WERI-Rb-1 (cell line): ENCODE results near the gene PADI3.
A peak's percentile ranks its signal among the peaks of the same experiment; 100 is the strongest.

ENCODE experiments used
- DNase-seq: peaks from one replicate; pipeline ENCODE4 v3.0.0-alpha.2; 2020
- H3K27ac ChIP-seq: fragments of 250-450 bp; sonication (Bioruptor Pico); 2 replicates; pipeline ENCODE4 v1.5.1; 2020; ENCODE audit warnings: mild to moderate bottlenecking, moderate library complexity
- H3K27me3 ChIP-seq: fragments of 250-450 bp; sonication (Bioruptor Pico); 2 replicates; pipeline ENCODE4 v1.5.1; 2021; ENCODE audit warnings: mild to moderate bottlenecking, low read depth, moderate library complexity; ENCODE audit not compliant: insufficient read depth, severe bottlenecking
- H3K36me3 ChIP-seq: fragments of 250-450 bp; sonication (Bioruptor Pico); 2 replicates; pipeline ENCODE4 v1.5.1; 2020; ENCODE audit warnings: mild to moderate bottlenecking, moderate library complexity
- H3K4me3 ChIP-seq: 2 replicates; pipeline ENCODE4 v1.5.1; 2011; ENCODE audit warnings: low read depth, mild to moderate bottlenecking, control low read depth, low read length
- H3K9me3 ChIP-seq: fragments of 250-450 bp; sonication (Bioruptor Pico); 2 replicates; pipeline ENCODE4 v1.5.1; 2021; ENCODE audit warnings: mild to moderate bottlenecking, moderate library complexity; ENCODE audit not compliant: severe bottlenecking
- CTCF ChIP-seq: IDR thresholded peaks from 2 replicates; pipeline ENCODE4 v1.5.1; 2011; ENCODE audit warnings: low read depth, mild to moderate bottlenecking, control low read depth, inconsistent platforms, low read length

Gene PADI3

DNA sequence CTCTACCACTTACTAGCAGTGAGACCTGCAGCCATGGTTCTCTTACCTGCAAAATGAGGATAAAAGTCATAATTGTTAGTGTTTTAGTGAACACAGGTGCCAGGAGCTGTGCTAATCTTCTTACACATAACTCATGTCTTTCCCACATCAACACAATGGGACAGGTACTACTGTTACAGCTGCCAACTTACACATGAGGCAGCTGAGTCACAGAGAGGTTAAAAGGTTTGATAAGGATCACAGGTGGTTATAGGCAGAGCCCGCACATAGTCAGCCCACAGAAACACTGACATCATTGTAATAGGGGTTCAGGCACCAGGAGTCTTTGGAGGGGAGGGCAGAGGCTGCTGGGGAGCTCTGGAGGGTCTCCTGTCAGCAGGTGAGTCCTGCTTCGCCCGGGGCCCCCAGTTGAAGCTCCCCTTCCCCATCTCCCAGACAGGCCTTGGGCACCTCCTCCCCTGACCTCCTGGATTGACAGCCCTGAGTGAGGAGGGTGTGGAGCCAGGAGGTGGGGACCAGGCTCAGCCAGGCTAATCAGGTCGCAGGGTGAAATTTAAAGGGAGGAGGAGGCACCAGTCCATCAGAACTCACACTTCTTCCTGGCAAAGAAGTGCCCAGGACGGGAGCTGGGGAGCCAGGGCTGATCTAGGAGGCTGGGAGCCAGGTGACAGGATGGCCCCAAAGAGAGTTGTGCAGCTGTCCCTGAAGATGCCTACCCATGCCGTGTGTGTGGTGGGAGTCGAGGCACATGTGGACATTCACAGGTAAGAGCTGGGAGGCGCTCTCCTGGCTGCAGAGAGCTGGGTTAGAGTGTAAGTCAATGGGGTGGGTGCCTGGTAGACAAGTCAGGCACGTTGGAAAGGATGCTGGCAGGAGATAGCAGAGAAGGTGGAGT lies 44.1 kb upstream of the PADI3 start, which contains the start of gene PADI1:
Gene PADI1, plus strand, starts transcription at position 583 of the 895 bp plus-strand sequence. Its CDS starts 90 bp downstream, at position 673.
- Histone ChIP-seq H3K4me3 (no peak within 1 kb of the TSS), H3K27me3 (no peaks in the 10 kb centered on the region), H3K27ac (no peak within 1 kb of the TSS), H3K9me3 (no peaks in the 10 kb centered on the region), H3K36me3 (no peaks in the 10 kb centered on the region)
- no peak for TF ChIP-seq CTCF
- no peak for DNase-seq

- no peak for TF ChIP-seq CTCF
- Histone ChIP-seq H3K36me3 (no peaks in the 10 kb centered on the region), H3K4me3 (no peak overlapping the region), H3K9me3 (no peaks in the 10 kb centered on the region), H3K27me3 (no peaks in the 10 kb centered on the region), H3K27ac (no peak overlapping the region)
- DNase-seq = no peak
Observed at GRCh38 chr1:17205652-17206051, 43.2 kb upstream of the PADI3 start.

GRCh38 chr1:17206196-17206595 lies 42.7 kb upstream of the PADI3 start:
- no peak overlapping the region for H3K4me3 ChIP-seq
- no peaks in the 10 kb centered on the region for H3K27me3 ChIP-seq
- no peak overlapping the region for H3K27ac ChIP-seq
- H3K9me3 ChIP-seq = no peaks in the 10 kb centered on the region
- no peaks in the 10 kb centered on the region for H3K36me3 ChIP-seq
- no peak for DNase-seq
- TF ChIP-seq CTCF = no peak

DNA sequence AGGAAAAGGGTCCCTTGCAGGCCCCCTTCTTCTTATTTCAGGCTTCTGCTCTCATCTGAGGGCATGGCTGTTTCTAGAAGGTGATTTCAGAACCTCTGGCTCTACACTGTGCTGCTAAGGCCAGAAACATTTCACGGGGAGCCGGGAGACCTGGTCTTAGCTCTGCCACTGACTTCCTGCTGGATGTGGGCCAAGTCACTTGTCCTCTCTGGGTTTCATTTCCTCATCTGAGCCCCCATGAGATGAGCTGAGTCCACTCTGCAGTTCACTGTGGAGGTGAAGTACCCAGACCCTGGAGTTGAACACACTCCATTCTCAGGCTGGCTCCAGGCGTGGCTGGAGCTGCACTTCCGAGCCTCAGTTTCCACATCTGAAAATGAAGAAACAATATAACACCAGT lies 41.9 kb upstream of the PADI3 start:
- H3K27me3 ChIP-seq = no peaks in the 10 kb centered on the region
- no peaks in the 10 kb centered on the region for H3K9me3 ChIP-seq
- no peak for TF ChIP-seq CTCF
- no peak overlapping the region for H3K4me3 ChIP-seq
- H3K36me3 ChIP-seq = no peaks in the 10 kb centered on the region
- DNase-seq = no peak
- H3K27ac ChIP-seq = no peak overlapping the region

DNA sequence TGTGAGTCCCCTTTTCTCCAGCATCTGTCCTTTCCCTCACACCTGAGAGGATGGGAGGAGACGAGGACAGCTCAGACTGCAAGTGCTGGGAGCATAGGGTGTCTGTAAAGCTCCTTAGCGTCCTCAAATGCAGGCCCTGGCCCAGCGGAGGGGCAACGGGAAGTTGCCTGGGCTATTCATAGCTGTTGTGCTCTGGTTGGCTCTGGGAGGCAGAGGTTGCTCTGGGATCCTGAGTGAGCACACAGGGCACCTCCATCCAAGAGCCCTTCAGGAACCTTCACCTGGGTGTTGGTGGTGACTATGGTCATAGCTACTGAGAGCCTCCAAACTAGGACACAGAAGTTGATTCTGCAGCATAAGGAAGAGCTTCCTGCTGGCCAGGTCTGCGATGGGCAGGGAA lies 41.4 kb upstream of the PADI3 start:
- Histone ChIP-seq H3K27me3 (no peaks in the 10 kb centered on the region), H3K36me3 (no peaks in the 10 kb centered on the region), H3K27ac (no peak overlapping the region), H3K4me3 (no peak overlapping the region), H3K9me3 (no peaks in the 10 kb centered on the region)
- DNase-seq = peak; percentile 16
- TF ChIP-seq CTCF = no peak
